Endothelial cell of umbilical vein (primary cell): Measurements from ENCODE around the gene ADCY2. TPM values are rescaled to one million over a fixed set of nuclear protein-coding genes. Genes with fewer than 3 reads are reported as not detected.

Experiments
- BruUV-seq: library from RNA; stranded (reverse); fragments of 400-500 nt; replicated peaks from 2 replicates; lab custom pipeline; 2021; lab: Mats Ljungman, UMichigan
- CTCF ChIA-PET: fragments of 300-600, 350-600 bp; sonication (Branson Sonifier 250); formaldehyde crosslinking; loops from one replicate; lab custom pipeline; 2021; ENCODE audit warnings: antibody characterized with exemption, inconsistent platforms; lab: Charles Lee
- POLR2A ChIA-PET: fragments of 300-600, 350-600 bp; sonication (Branson Sonifier 250); formaldehyde crosslinking; loops from one replicate; lab custom pipeline; 2021; ENCODE audit warnings: antibody characterized with exemption, inconsistent platforms; lab: Charles Lee
- DNase-seq: peaks from one replicate; pipeline ENCODE4 v3.0.0-alpha.2; 2011; ENCODE audit warnings: low read depth, low spot score
- FAIRE-seq: peaks from 2 replicates; lab custom pipeline; 2011; peaks lifted over from hg19 to GRCh38; lab: Jason Lieb, UNC
- H2AFZ ChIP-seq: 2 replicates; pipeline ENCODE4 v1.6.0; 2012; ENCODE audit warnings: low read depth, low read length, control low read depth, inconsistent platforms
- H3K27ac ChIP-seq: 2 replicates; pipeline ENCODE4 v1.5.1; 2011; ENCODE audit warnings: low read depth, mild to moderate bottlenecking, control low read depth, low read length, moderate library complexity; ENCODE audit not compliant: insufficient read depth
- H3K27me3 ChIP-seq, 2 experiments: 2 replicates each; pipeline versions ENCODE4 v1.6.0 to v1.6.1; 2011; ENCODE audit warnings: low read length in 2 of 2, mixed read lengths in 1 of 2; ENCODE audit not compliant: control insufficient read depth in 2 of 2, insufficient read depth in 2 of 2
- H3K36me3 ChIP-seq, 2 experiments: 2 replicates in 1 of 2; 3 replicates in 1 of 2; pipeline ENCODE4 v1.5.1; 2011; ENCODE audit warnings: low read length in 2 of 2, mild to moderate bottlenecking in 1 of 2, moderate library complexity in 1 of 2; ENCODE audit not compliant: control insufficient read depth in 2 of 2, insufficient read depth in 2 of 2; ENCODE audit errors: extremely low read depth in 1 of 2
- H3K4me1 ChIP-seq: 3 replicates; pipeline ENCODE4 v1.5.1; 2011; ENCODE audit warnings: mild to moderate bottlenecking, low read length; ENCODE audit not compliant: control insufficient read depth, insufficient read depth; ENCODE audit errors: extremely low read depth
- H3K4me2 ChIP-seq: 2 replicates; pipeline ENCODE4 v1.6.1; 2011; ENCODE audit warnings: low read length, control low read depth, mixed read lengths; ENCODE audit not compliant: insufficient read depth
- H3K4me3 ChIP-seq, 3 experiments: fragments of 200-600 bp in 1 of 3; sonication (generic), shearing (Covaris generic) in 1 of 3; replicated peaks in 1 of 3; 2 replicates each; pipeline ENCODE4 v1.5.1; 2011 to 2016; ENCODE audit warnings: control low read depth in 3 of 3, low read length in 3 of 3, mild to moderate bottlenecking in 2 of 3, inconsistent platforms in 1 of 3, low read depth in 1 of 3, moderate library complexity in 1 of 3; ENCODE audit not compliant: insufficient read depth in 1 of 3
- H3K79me2 ChIP-seq: 2 replicates; pipeline ENCODE4 v1.6.0; 2012; ENCODE audit warnings: low read length, inconsistent platforms; ENCODE audit not compliant: control insufficient read depth, insufficient read depth
- H3K9ac ChIP-seq: replicated peaks from 2 replicates; pipeline ENCODE3; 2011; ENCODE audit warnings: low read length, control low read depth; ENCODE audit not compliant: insufficient read depth; ENCODE audit errors: extremely low read depth
- H3K9me1 ChIP-seq: replicated peaks from 3 replicates; pipeline ENCODE4 v1.6.0; 2011; ENCODE audit warnings: mild to moderate bottlenecking, low read length; ENCODE audit not compliant: control insufficient read depth, insufficient read depth; ENCODE audit errors: extremely low read depth
- H3K9me3 ChIP-seq: replicated peaks from 2 replicates; pipeline ENCODE4 v1.5.1; 2012; ENCODE audit warnings: low read length, inconsistent platforms; ENCODE audit not compliant: control insufficient read depth, insufficient read depth
- H4K20me1 ChIP-seq: replicated peaks from 2 replicates; pipeline ENCODE3; 2011; ENCODE audit warnings: mild to moderate bottlenecking, low read length; ENCODE audit not compliant: control insufficient read depth, insufficient read depth; ENCODE audit errors: extremely low read depth
- CTCF ChIP-seq, 2 donors: IDR thresholded peaks; 1 replicate in 1 of 2; 2 replicates in 1 of 2; pipeline ENCODE4 v1.5.1; 2011; ENCODE audit warnings: low read length in 2 of 2, mild to moderate bottlenecking in 2 of 2, moderate library complexity in 2 of 2, control low read depth in 1 of 2, inconsistent platforms in 1 of 2, low read depth in 1 of 2; ENCODE audit not compliant: insufficient read depth in 1 of 2; ENCODE audit errors: extremely low read depth in 1 of 2
- EZH2 ChIP-seq: IDR thresholded peaks from 2 replicates; pipeline ENCODE4 v1.6.1; 2012; ENCODE audit warnings: borderline replicate concordance, low read depth, mild to moderate bottlenecking, moderate library complexity, low read length, inconsistent platforms; ENCODE audit not compliant: severe bottlenecking
- FOS ChIP-seq: IDR thresholded peaks from 2 replicates; pipeline ENCODE4 v1.6.1; 2011; ENCODE audit warnings: mild to moderate bottlenecking, low read length, moderate library complexity, borderline replicate concordance; ENCODE audit not compliant: insufficient read depth
- GATA2 ChIP-seq: IDR thresholded peaks from 2 replicates; pipeline ENCODE4 v1.7.0; 2011; ENCODE audit warnings: low read depth, mild to moderate bottlenecking, moderate library complexity, mixed read lengths, low read length; ENCODE audit not compliant: insufficient read length, insufficient read depth
- JUN ChIP-seq: IDR thresholded peaks from 2 replicates; pipeline ENCODE4 v1.6.1; 2011; ENCODE audit warnings: borderline replicate concordance, low read depth; ENCODE audit not compliant: insufficient read length, insufficient read depth
- MAX ChIP-seq: IDR thresholded peaks from 2 replicates; pipeline ENCODE4 v1.6.1; 2011; ENCODE audit not compliant: insufficient read depth, insufficient read length
- MYC ChIP-seq: IDR thresholded peaks from one replicate; pipeline ENCODE4 v1.6.1; 2011; ENCODE audit warnings: mild to moderate bottlenecking, low read depth, low read length
- POLR2A ChIP-seq: IDR thresholded peaks from 2 replicates; pipeline ENCODE4 v1.6.1; 2012; ENCODE audit warnings: low read depth, mild to moderate bottlenecking, control low read depth, low read length
- POLR2AphosphoS5 ChIP-seq: IDR thresholded peaks from 2 replicates; pipeline ENCODE4 v1.6.1; 2012; ENCODE audit warnings: low read depth, mild to moderate bottlenecking, control low read depth, low read length, moderate library complexity; ENCODE audit not compliant: insufficient read depth
- dilution Hi-C: fragments of 300-500 bp; cut with MboI; formaldehyde crosslinking; loops from one replicate; pipeline ENCODE4 v1.15.0; 2019; ENCODE audit warnings: low sequenced_read_pairs; ENCODE audit not compliant: extremely low pct_ligation_motif_present
- intact Hi-C: fragments of 100-400 bp; cut with micrococcal nuclease; formaldehyde crosslinking; loops from one replicate; pipeline ENCODE4 v1.10.0; 2022
- polyA plus RNA-seq, 4 experiments: library from polyadenylated mRNA; depleted of rRNA in 3 of 4; stranded (reverse) in 3 of 4; unstranded in 1 of 4; fragments of >200 nt; gene quantifications; 2 replicates each; pipeline versions ENCODE4 v1.2.1 to v1.2.3, GENCODE V29; 2011 to 2012; ENCODE audit warnings: missing spikeins in 1 of 4
- total RNA-seq: library from RNA; stranded (reverse); gene quantifications from 2 replicates; pipeline ENCODE4 v1.2.3, GENCODE V29; 2021

Gene ADCY2
- total and polyA plus RNA-seq, 2 donors (not counting 3 experiments of a cell fraction or from before 2014, with no cell fraction given) = under 0.01 TPM; not detected in 1

DNA sequence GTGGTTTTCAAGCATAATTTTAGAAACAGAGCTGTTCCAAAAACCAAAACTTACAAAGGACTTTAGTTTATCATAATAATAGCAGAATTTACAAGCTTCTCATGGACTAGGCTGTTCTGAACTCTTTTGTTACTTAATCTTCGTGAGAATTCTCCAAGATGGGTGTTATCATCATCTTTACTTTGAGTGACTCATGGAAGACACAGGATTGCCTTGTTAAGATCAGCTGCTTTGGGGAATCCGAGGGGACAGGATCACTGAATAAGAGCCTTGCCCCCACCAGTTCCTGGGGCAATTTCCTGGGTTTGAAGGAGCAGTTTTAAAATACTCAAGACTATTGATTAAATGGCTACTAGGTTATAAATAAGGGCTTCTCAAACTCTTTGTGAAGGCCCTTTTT is 374.5 kb downstream of the ADCY2 start:
- POLR2A ChIA-PET = no interaction called here
- Histone ChIP-seq H3K9ac (no peak overlapping the region), H3K79me2 (no peaks in the 10 kb centered on the region), H3K4me2 (no peak overlapping the region), H2AFZ (no peak overlapping the region), H3K4me3 (no peak overlapping the region), H3K9me1 (no peaks in the 10 kb centered on the region), H3K9me3 (no peaks in the 10 kb centered on the region), H4K20me1 (no peaks in the 10 kb centered on the region), H3K27me3 (no peaks in the 10 kb centered on the region), H3K27ac (no peak overlapping the region), H3K4me1 (no peaks in the 10 kb centered on the region), H3K36me3 (no peaks in the 10 kb centered on the region)
- dilution Hi-C loops (no loop called here), intact Hi-C loops (no loop called here)
- CTCF ChIA-PET = no interaction called here
- no TSS peak for BruUV-seq
- TF ChIP-seq JUN = no peak
- no peak for TF ChIP-seq EZH2
- no peak for TF ChIP-seq POLR2A
- TF ChIP-seq GATA2 = no peak
- no peak for TF ChIP-seq CTCF (IDR thresholded peaks at IDR 0.05; ENCODE audit: extremely low read depth in 1 of 2, insufficient read depth in 1 of 2, low read depth in 1 of 2, low read length in 2 of 2)
- TF ChIP-seq FOS = no peak
- TF ChIP-seq MAX = no peak
- no peak for TF ChIP-seq POLR2AphosphoS5
- TF ChIP-seq MYC = no peak
- DNase-seq = no peak
- no peak for FAIRE-seq
